ENCODE measurements around the gene WNT5A.

GRCh38 chr3:55507808-55508207 is 20.7 kb upstream of the WNT5A start:
- TF ChIP-seq CTCF (tag by site-specific recombination; IDR thresholded peaks at IDR 0.05), result no peak
- TF ChIP-seq ZBTB10 (tag by site-specific recombination; IDR thresholded peaks at IDR 0.05), result no peak
- no peak for TF ChIP-seq ZNF513 (tag by site-specific recombination; IDR thresholded peaks at IDR 0.05)
- TF ChIP-seq ZNF146 (tag by site-specific recombination; IDR thresholded peaks at IDR 0.05), result no peak

Measured in HEK293 (cell line).